ENCODE data around the gene ZBTB20. TPM values are rescaled to one million over a fixed set of nuclear protein-coding genes. Genes with fewer than 3 reads are reported as not detected.

The ZBTB20 gene
- total RNA-seq, 1 donor from 2014 or later: 21.4 TPM

- TF ChIP-seq CTCF (IDR thresholded peaks at IDR 0.05; ENCODE audit: insufficient read depth, low read depth, low read length) (no peak), EZH2 (IDR thresholded peaks at IDR 0.05; ENCODE audit: insufficient read depth, low read length) (no peak)
- H3K9ac ChIP-seq (ENCODE audit: low read length): no peak overlapping the region
- no peaks in the 10 kb centered on the region for H4K20me1 ChIP-seq (ENCODE audit: insufficient read depth, low read length)
- H2AFZ ChIP-seq (ENCODE audit: low read depth, low read length): no peak overlapping the region
- no peaks in the 10 kb centered on the region for H3K9me3 ChIP-seq (ENCODE audit: insufficient read depth, low read depth, low read length)
- no peaks in the 10 kb centered on the region for H3K4me1 ChIP-seq (ENCODE audit: insufficient read depth, low read length)
- Mint-ChIP-seq H3K27ac (ENCODE audit: unreplicated experiment) (no peak overlapping the region), H3K36me3 (ENCODE audit: low read depth, unreplicated experiment) (no peaks in the 10 kb centered on the region), H3K27me3 (ENCODE audit: low read depth, unreplicated experiment) (no peaks in the 10 kb centered on the region), H3K4me3 (ENCODE audit: unreplicated experiment) (no peak overlapping the region), H3K9me3 (ENCODE audit: unreplicated experiment) (no peaks in the 10 kb centered on the region), H3K4me1 (ENCODE audit: low read depth, unreplicated experiment) (no peaks in the 10 kb centered on the region)
- no peaks in the 10 kb centered on the region for H3K36me3 ChIP-seq (ENCODE audit: insufficient read depth, low read length)
- no peak overlapping the region for H3K27ac ChIP-seq (ENCODE audit: low read depth, low read length)
- DNase-seq (ENCODE audit: low read depth): no peak
- H3K79me2 ChIP-seq (ENCODE audit: insufficient read depth, low read length): no peaks in the 10 kb centered on the region
- no peak overlapping the region for H3K4me3 ChIP-seq (ENCODE audit: insufficient read depth, low read depth, low read length)
- H3K4me2 ChIP-seq (ENCODE audit: low read length): no peak overlapping the region
- no peaks in the 10 kb centered on the region for H3K27me3 ChIP-seq (ENCODE audit: insufficient read depth, low read length)
- FAIRE-seq: no peak
These were observed 60.7 kb downstream of the ZBTB20 start for GRCh38 chr3:115086344-115086743.

GRCh38 chr3:115085197-115085865, 61.8 kb downstream of the ZBTB20 start:
- no peaks in the 10 kb centered on the region for H4K20me1 ChIP-seq (ENCODE audit: insufficient read depth, low read length)
- peak; percentile 36 for TF ChIP-seq CTCF (IDR thresholded peaks at IDR 0.05; ENCODE audit: insufficient read depth, low read depth, low read length)
- no peak for TF ChIP-seq EZH2 (IDR thresholded peaks at IDR 0.05; ENCODE audit: insufficient read depth, low read length)
- Mint-ChIP-seq H3K4me1 (ENCODE audit: low read depth, unreplicated experiment) (no peaks in the 10 kb centered on the region), H3K27ac (ENCODE audit: unreplicated experiment) (no peak overlapping the region), H3K27me3 (ENCODE audit: low read depth, unreplicated experiment) (no peaks in the 10 kb centered on the region), H3K4me3 (ENCODE audit: unreplicated experiment) (no peak overlapping the region), H3K36me3 (ENCODE audit: low read depth, unreplicated experiment) (no peaks in the 10 kb centered on the region), H3K9me3 (ENCODE audit: unreplicated experiment) (no peaks in the 10 kb centered on the region)
- no peaks in the 10 kb centered on the region for H3K36me3 ChIP-seq (ENCODE audit: insufficient read depth, low read length)
- H3K4me2 ChIP-seq (ENCODE audit: low read length): no peak overlapping the region
- no peaks in the 10 kb centered on the region for H3K79me2 ChIP-seq (ENCODE audit: insufficient read depth, low read length)
- H3K4me3 ChIP-seq (ENCODE audit: insufficient read depth, low read depth, low read length): no peak overlapping the region
- no peaks in the 10 kb centered on the region for H3K4me1 ChIP-seq (ENCODE audit: insufficient read depth, low read length)
- FAIRE-seq (no peak), DNase-seq (ENCODE audit: low read depth) (no peak)
- H3K9ac ChIP-seq (ENCODE audit: low read length): no peak overlapping the region
- H2AFZ ChIP-seq (ENCODE audit: low read depth, low read length): no peak overlapping the region
- no peaks in the 10 kb centered on the region for H3K9me3 ChIP-seq (ENCODE audit: insufficient read depth, low read depth, low read length)
- H3K27me3 ChIP-seq (ENCODE audit: insufficient read depth, low read length): no peaks in the 10 kb centered on the region
- no peak overlapping the region for H3K27ac ChIP-seq (ENCODE audit: low read depth, low read length)

GRCh38 chr3:115084686-115085085, 62.4 kb downstream of the ZBTB20 start:
- H3K36me3 ChIP-seq (ENCODE audit: insufficient read depth, low read length): no peaks in the 10 kb centered on the region
- no peak overlapping the region for H3K27ac ChIP-seq (ENCODE audit: low read depth, low read length)
- no peak for DNase-seq (ENCODE audit: low read depth)
- no peaks in the 10 kb centered on the region for H3K9me3 Mint-ChIP-seq (ENCODE audit: unreplicated experiment)
- H3K4me1 Mint-ChIP-seq (ENCODE audit: low read depth, unreplicated experiment): no peaks in the 10 kb centered on the region
- no peaks in the 10 kb centered on the region for H3K4me1 ChIP-seq (ENCODE audit: insufficient read depth, low read length)
- H3K9ac ChIP-seq (ENCODE audit: low read length): no peak overlapping the region
- H4K20me1 ChIP-seq (ENCODE audit: insufficient read depth, low read length): no peaks in the 10 kb centered on the region
- H3K27ac Mint-ChIP-seq (ENCODE audit: unreplicated experiment): no peak overlapping the region
- H3K27me3 Mint-ChIP-seq (ENCODE audit: low read depth, unreplicated experiment): no peaks in the 10 kb centered on the region
- no peak overlapping the region for H3K4me2 ChIP-seq (ENCODE audit: low read length)
- H2AFZ ChIP-seq (ENCODE audit: low read depth, low read length): no peak overlapping the region
- no peak overlapping the region for H3K4me3 Mint-ChIP-seq (ENCODE audit: unreplicated experiment)
- no peak for FAIRE-seq
- no peaks in the 10 kb centered on the region for H3K27me3 ChIP-seq (ENCODE audit: insufficient read depth, low read length)
- H3K36me3 Mint-ChIP-seq (ENCODE audit: low read depth, unreplicated experiment): no peaks in the 10 kb centered on the region
- no peaks in the 10 kb centered on the region for H3K9me3 ChIP-seq (ENCODE audit: insufficient read depth, low read depth, low read length)
- H3K4me3 ChIP-seq (ENCODE audit: insufficient read depth, low read depth, low read length): no peak overlapping the region
- TF ChIP-seq EZH2 (IDR thresholded peaks at IDR 0.05; ENCODE audit: insufficient read depth, low read length): no peak
- TF ChIP-seq CTCF (IDR thresholded peaks at IDR 0.05; ENCODE audit: insufficient read depth, low read depth, low read length): no peak
- H3K79me2 ChIP-seq (ENCODE audit: insufficient read depth, low read length): no peaks in the 10 kb centered on the region
